Endodermal cell (in vitro differentiated cells): ENCODE results near the gene TSR2. TPM values are rescaled to one million over a fixed set of nuclear protein-coding genes. Genes with fewer than 3 reads are reported as not detected.

ENCODE experiments used
- DNase-seq: peaks from one replicate; pipeline ENCODE4 v3.0.0-alpha.2; 2017
- H3K27ac ChIP-seq: 2 replicates; pipeline ENCODE4 v1.5.1; 2013; ENCODE audit warnings: mild to moderate bottlenecking, low read depth, low read length, moderate library complexity
- H3K27me3 ChIP-seq: 2 replicates; pipeline ENCODE4 v1.6.1; 2013; ENCODE audit warnings: mild to moderate bottlenecking, low read length, moderate library complexity; ENCODE audit not compliant: insufficient read depth, control insufficient read depth, poor library complexity, severe bottlenecking
- H3K36me3 ChIP-seq: 2 replicates; pipeline ENCODE4 v1.7.0; 2013; ENCODE audit warnings: mild to moderate bottlenecking, low read length, moderate library complexity; ENCODE audit not compliant: control insufficient read depth, insufficient read depth
- H3K4me1 ChIP-seq: one replicate; pipeline ENCODE4 v1.7.0; 2013; ENCODE audit warnings: low read length; ENCODE audit not compliant: control insufficient read depth, insufficient read depth
- H3K4me3 ChIP-seq: 2 replicates; pipeline ENCODE4 v1.5.1; 2013; ENCODE audit warnings: mild to moderate bottlenecking, low read length, moderate library complexity
- H3K9ac ChIP-seq: 2 replicates; pipeline ENCODE4 v1.6.1; 2013; ENCODE audit warnings: mild to moderate bottlenecking, low read length, moderate library complexity; ENCODE audit not compliant: poor library complexity, severe bottlenecking; ENCODE audit errors: extremely low read depth
- H3K9me3 ChIP-seq: 2 replicates; pipeline ENCODE4 v1.6.1; 2013; ENCODE audit warnings: mild to moderate bottlenecking, low read length, moderate library complexity; ENCODE audit not compliant: control insufficient read depth
- H3K27ac Mint-ChIP-seq: 2 replicates; pipeline ENCODE4 v1.8.0; 2020; ENCODE audit warnings: mixed read lengths
- H3K27me3 Mint-ChIP-seq: 2 replicates; pipeline ENCODE4 v1.8.0; 2021; ENCODE audit warnings: mild to moderate bottlenecking, mixed read lengths; ENCODE audit not compliant: insufficient read depth
- H3K36me3 Mint-ChIP-seq: 2 replicates; pipeline ENCODE4 v1.8.0; 2020; ENCODE audit warnings: low read depth, mixed read lengths
- H3K4me1 Mint-ChIP-seq: 2 replicates; pipeline ENCODE4 v1.8.0; 2020; ENCODE audit warnings: mixed read lengths
- H3K4me3 Mint-ChIP-seq: 2 replicates; pipeline ENCODE4 v1.8.0; 2020; ENCODE audit warnings: mild to moderate bottlenecking, moderate library complexity, mixed read lengths
- H3K9me3 Mint-ChIP-seq: 2 replicates; pipeline ENCODE4 v1.8.0; 2020; ENCODE audit warnings: mild to moderate bottlenecking, mixed read lengths
- CTCF ChIP-seq: fragments of 200-600 bp; sonication (generic); conservative IDR thresholded peaks from 2 replicates; pipeline ENCODE4 v1.5.0; 2021; ENCODE audit warnings: antibody characterized with exemption, mild to moderate bottlenecking
- WGBS, 2 experiments: methylation state at CpG; one replicate each; pipeline versions ENCODE4 v1.1.5 to v1.1.7; 2013; ENCODE audit warnings: missing lambda C conversion rate in 2 of 2, mixed read lengths in 1 of 2; ENCODE audit not compliant: insufficient coverage in 1 of 2, insufficient read length in 1 of 2; 5-methylcytosine and 5-hydroxymethylcytosine counted together
- total RNA-seq, 2 donors: library from RNA; stranded (reverse); fragmentation: NEBNext Ultra II Directional in 1 of 2; extraction: Animal tissue kit (Norgen Biotek cat#: 25700) in 1 of 2; gene quantifications; 2 replicates in 1 of 2; 3 replicates in 1 of 2; pipeline ENCODE4 v1.2.1, GENCODE V29; 2021

The TSR2 gene
- total RNA-seq, 2 donors from 2014 or later: 41.3 to 54.0 TPM

GRCh38 chrX:54435121-54435520 is 5.1 kb upstream of the TSR2 start:
- Mint-ChIP-seq H3K4me3 (no peak overlapping the region), H3K9me3 (peaks cover 44% of the 10 kb centered on the region), H3K4me1 (no peaks in the 10 kb centered on the region), H3K36me3 (no peaks in the 10 kb centered on the region), H3K27ac (no peak overlapping the region), H3K27me3 (no peaks in the 10 kb centered on the region)
- H3K9me3 ChIP-seq: no peaks in the 10 kb centered on the region
- no peaks in the 10 kb centered on the region for H3K36me3 ChIP-seq
- no peak overlapping the region for H3K9ac ChIP-seq
- no peaks in the 10 kb centered on the region for H3K27me3 ChIP-seq
- no peak overlapping the region for H3K27ac ChIP-seq
- H3K4me1 ChIP-seq: no peaks in the 10 kb centered on the region
- no peak overlapping the region for H3K4me3 ChIP-seq
- 83 to 89% methylated on average over 1 to 2 of the region's 2 CpGs for WGBS, 2 experiments
- TF ChIP-seq CTCF: no peak
- DNase-seq: no peak

- Mint-ChIP-seq H3K36me3 (peaks cover 19% of the 10 kb centered on the region), H3K27me3 (no peaks in the 10 kb centered on the region), H3K4me3 (no peak overlapping the region), H3K4me1 (peaks cover 4% of the 10 kb centered on the region), H3K27ac (no peak overlapping the region), H3K9me3 (peaks cover 64% of the 10 kb centered on the region)
- no peak for TF ChIP-seq CTCF
- Histone ChIP-seq H3K4me3 (no peak overlapping the region), H3K9ac (no peak overlapping the region), H3K4me1 (no peaks in the 10 kb centered on the region), H3K9me3 (no peaks in the 10 kb centered on the region), H3K27me3 (no peaks in the 10 kb centered on the region), H3K27ac (no peak overlapping the region), H3K36me3 (peaks cover 19% of the 10 kb centered on the region)
- no peak for DNase-seq
These were observed 2.6 kb downstream of the TSR2 start for GRCh38 chrX:54442790-54443189.

- H3K9me3 ChIP-seq: no peaks in the 10 kb centered on the region
- H3K4me1 ChIP-seq: no peaks in the 10 kb centered on the region
- H3K4me3 Mint-ChIP-seq: no peak overlapping the region
- peaks cover 29% of the 10 kb centered on the region for H3K36me3 ChIP-seq
- H3K27me3 Mint-ChIP-seq: no peaks in the 10 kb centered on the region
- no peak for TF ChIP-seq CTCF
- H3K27me3 ChIP-seq: no peaks in the 10 kb centered on the region
- H3K9me3 Mint-ChIP-seq: peaks cover 66% of the 10 kb centered on the region
- H3K27ac Mint-ChIP-seq: peak overlapping the region; percentile 18
- no peak overlapping the region for H3K4me3 ChIP-seq
- peaks cover 4% of the 10 kb centered on the region for H3K4me1 Mint-ChIP-seq
- WGBS, 2 experiments: 98 to 100% methylated on average over 1 to 6 of the region's 6 CpGs
- H3K36me3 Mint-ChIP-seq: peaks cover 29% of the 10 kb centered on the region
- no peak overlapping the region for H3K27ac ChIP-seq
- peak; percentile 45 for DNase-seq
- no peak overlapping the region for H3K9ac ChIP-seq
These were observed 4.5 kb downstream of the TSR2 start for GRCh38 chrX:54444752-54445151.
